GM13977 (cell line): ENCODE results near the gene RECQL5.

Experiments
- DNase-seq: peaks from one replicate; pipeline ENCODE4 v3.0.0; 2012; ENCODE audit warnings: low spot score
- CTCF ChIP-seq: IDR thresholded peaks from 2 replicates; pipeline ENCODE4 v1.5.1; 2012; ENCODE audit warnings: mild to moderate bottlenecking, control low read depth; ENCODE audit not compliant: insufficient read depth; ENCODE audit errors: extremely low read depth, missing control alignments
- in situ Hi-C: fragments of 300-500 bp; cut with MboI; formaldehyde crosslinking; loops from one replicate; pipeline ENCODE4 v1.12.0; 2022; ENCODE audit warnings: low sequenced_read_pairs, low pct_unique_long_range_greater_than_20kb, mixed read lengths, inconsistent platforms; ENCODE audit not compliant: unreplicated experiment

Gene RECQL5

GRCh38 chr17:75622076-75622475 is 44.9 kb downstream of the RECQL5 start:
- in situ Hi-C loops, result no loop called here
- no peak for TF ChIP-seq CTCF
- DNase-seq, result no peak

- no peak for DNase-seq
- in situ Hi-C loops, result no loop called here
- no peak for TF ChIP-seq CTCF
Observed at GRCh38 chr17:75621489-75621888, 45.5 kb downstream of the RECQL5 start.

- no peak for DNase-seq
- in situ Hi-C loops, result no loop called here
Observed at GRCh38 chr17:75619506-75620431, 47.2 kb downstream of the RECQL5 start.

GRCh38 chr17:75617675-75618074 is 49.3 kb downstream of the RECQL5 start:
- DNase-seq, result no peak
- in situ Hi-C loops, result no loop called here
- TF ChIP-seq CTCF, result no peak

More at GRCh38 chr17:75619506-75620431, 47.2 kb downstream of the RECQL5 start:
- TF ChIP-seq CTCF, result peak; percentile 40

- in situ Hi-C loops, result no loop called here
- DNase-seq, result no peak
- TF ChIP-seq CTCF, result no peak
Observed at GRCh38 chr17:75617218-75617617, 49.7 kb downstream of the RECQL5 start.

GRCh38 chr17:75616521-75617122 is 50.3 kb downstream of the RECQL5 start:
- in situ Hi-C loops, result no loop called here

More at GRCh38 chr17:75616521-75617122, 50.3 kb downstream of the RECQL5 start:
- no peak for DNase-seq
- TF ChIP-seq CTCF, result no peak
